KMS-11 (cell line): ENCODE results near the gene CAMK2D.
A peak's percentile ranks its signal among the peaks of the same experiment; 100 is the strongest.

Source experiments
- H2AFZ ChIP-seq: fragments of 200-600 bp; sonication (generic); 2 replicates; pipeline ENCODE4 v1.6.1; 2016; ENCODE audit warnings: antibody characterized with exemption, mixed run types, low read depth
- H3K27ac ChIP-seq: fragments of 200-600 bp; sonication (generic); 2 replicates; pipeline ENCODE4 v1.6.1; 2016; ENCODE audit warnings: mild to moderate bottlenecking, mixed run types
- H3K27me3 ChIP-seq: fragments of 200-600 bp; sonication (generic); 2 replicates; pipeline ENCODE4 v1.6.1; 2017; ENCODE audit warnings: mild to moderate bottlenecking, low read depth, mixed run types, moderate library complexity; ENCODE audit not compliant: insufficient read depth
- H3K36me3 ChIP-seq: fragments of 200-600 bp; sonication (generic); 2 replicates; pipeline ENCODE4 v1.6.1; 2017; ENCODE audit warnings: mild to moderate bottlenecking, mixed run types; ENCODE audit not compliant: insufficient read depth
- H3K4me1 ChIP-seq: fragments of 200-600 bp; sonication (generic); 2 replicates; pipeline ENCODE4 v1.6.1; 2016; ENCODE audit warnings: mild to moderate bottlenecking, low read depth, mixed run types; ENCODE audit not compliant: poor library complexity, severe bottlenecking
- H3K4me2 ChIP-seq: fragments of 200-600 bp; sonication (generic); 2 replicates; pipeline ENCODE4 v1.7.0; 2016; ENCODE audit warnings: mild to moderate bottlenecking, mixed run types
- H3K4me3 ChIP-seq: fragments of 200-600 bp; sonication (generic); IDR thresholded peaks from 2 replicates; pipeline ENCODE4 v1.6.1; 2017; ENCODE audit warnings: low read depth, low read length, mixed read lengths; ENCODE audit not compliant: insufficient read depth
- H3K79me2 ChIP-seq: fragments of 200-600 bp; sonication (generic); 2 replicates; pipeline ENCODE4 v1.6.1; 2016; ENCODE audit warnings: low read depth, mixed run types; ENCODE audit not compliant: insufficient read depth
- H3K9ac ChIP-seq: fragments of 200-600 bp; sonication (generic); 2 replicates; pipeline ENCODE4 v1.6.1; 2016; ENCODE audit warnings: mild to moderate bottlenecking, mixed run types
- H4K20me1 ChIP-seq: fragments of 200-600 bp; sonication (generic); 2 replicates; pipeline ENCODE4 v1.6.1; 2016; ENCODE audit warnings: mild to moderate bottlenecking, mixed run types; ENCODE audit not compliant: insufficient read depth
- CTCF ChIP-seq: fragments of 200-600 bp; sonication (generic); conservative IDR thresholded peaks from 2 replicates; pipeline ENCODE4 v1.6.1; 2017; ENCODE audit warnings: low read depth, mild to moderate bottlenecking, antibody characterized with exemption, low read length, moderate library complexity, mixed read lengths

CAMK2D gene

DNA sequence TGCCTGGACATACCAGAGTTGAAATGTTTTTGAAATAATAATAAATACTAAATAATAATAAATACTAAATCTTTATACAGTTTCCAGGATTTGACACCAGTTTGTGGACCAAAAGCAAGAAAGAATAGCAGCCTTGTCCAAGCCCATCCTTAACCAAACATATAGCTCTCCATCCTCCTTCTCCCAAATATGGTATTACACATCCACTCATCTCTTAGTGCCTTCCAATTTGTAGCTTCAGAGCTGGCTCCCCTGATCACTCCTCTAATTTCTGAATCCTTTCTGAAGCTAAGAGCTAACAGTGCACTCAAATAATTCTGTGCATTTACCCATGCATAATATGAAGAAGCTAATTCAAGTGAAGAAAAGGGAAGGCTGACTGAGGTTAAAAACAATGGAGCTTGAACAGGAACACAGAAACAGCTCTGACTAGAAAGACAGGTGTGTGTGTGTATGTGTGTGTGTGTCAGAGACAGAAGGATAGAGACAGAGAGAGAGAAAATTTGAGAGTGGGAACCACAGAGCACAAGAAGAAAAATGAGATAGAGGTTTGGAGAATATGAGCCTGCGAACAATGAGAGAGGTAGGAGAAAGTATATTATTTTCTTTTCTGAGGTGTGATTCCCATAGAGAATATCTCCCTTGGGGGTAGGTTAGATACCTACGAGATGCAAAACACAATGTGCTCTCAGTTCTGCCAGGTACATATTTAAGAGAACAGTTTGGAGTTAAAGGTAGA, 123.5 kb downstream of the CAMK2D start:
- Histone ChIP-seq H3K4me2 (peak overlapping the region; percentile 96), H3K36me3 (no peaks in the 10 kb centered on the region), H3K27ac (peak overlapping the region; percentile 43; the same call in 1 of the 2 replicates), H3K4me3 (no peak overlapping the region), H3K4me1 (peaks cover 59% of the 10 kb centered on the region), H3K27me3 (no peaks in the 10 kb centered on the region; the same call in 1 of the 2 replicates), H3K9ac (no peak overlapping the region), H4K20me1 (0 out of 2 replicates have a peak, but pooled peaks cover 4% of the 10 kb centered on the region), H2AFZ (no peak overlapping the region), H3K79me2 (no peaks in the 10 kb centered on the region)
- no peak for TF ChIP-seq CTCF

DNA sequence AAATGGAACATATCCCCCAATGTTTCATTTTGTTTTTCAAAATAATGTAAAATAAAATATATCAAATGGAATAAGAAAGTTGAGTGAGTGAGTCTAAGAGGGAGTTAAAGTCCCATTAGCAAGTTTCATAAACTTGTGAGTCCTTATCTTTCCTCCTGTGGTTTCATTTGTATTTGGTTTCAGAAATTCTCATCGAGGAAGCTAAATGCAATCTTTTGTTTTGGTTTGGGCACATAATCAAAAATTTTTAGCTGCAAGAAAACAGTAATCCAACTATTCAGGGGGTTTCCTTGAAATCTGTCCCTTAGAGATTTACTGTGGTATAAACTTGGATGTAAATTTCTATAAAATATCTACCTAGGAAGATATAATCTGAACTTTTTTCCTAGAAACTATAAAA, 124.2 kb downstream of the CAMK2D start:
- Histone ChIP-seq H2AFZ (no peak overlapping the region), H3K27me3 (no peaks in the 10 kb centered on the region; the same call in 1 of the 2 replicates), H3K9ac (no peak overlapping the region), H3K36me3 (no peaks in the 10 kb centered on the region), H3K4me3 (no peak overlapping the region), H4K20me1 (0 out of 2 replicates have a peak, but pooled peaks cover 4% of the 10 kb centered on the region), H3K27ac (peak overlapping the region; percentile 43; the same call in 1 of the 2 replicates), H3K4me1 (peaks cover 65% of the 10 kb centered on the region), H3K4me2 (peak overlapping the region; percentile 96), H3K79me2 (no peaks in the 10 kb centered on the region)
- TF ChIP-seq CTCF = no peak

- Histone ChIP-seq H3K27me3 (no peaks in the 10 kb centered on the region; the same call in 1 of the 2 replicates), H3K9ac (no peak overlapping the region), H3K27ac (peak overlapping the region; percentile 43; the same call in 1 of the 2 replicates), H3K4me2 (peak overlapping the region; percentile 96), H4K20me1 (0 out of 2 replicates have a peak, but pooled peaks cover 4% of the 10 kb centered on the region), H3K4me1 (peaks cover 67% of the 10 kb centered on the region), H3K36me3 (no peaks in the 10 kb centered on the region), H2AFZ (no peak overlapping the region; the same call in 1 of the 2 replicates), H3K79me2 (no peaks in the 10 kb centered on the region), H3K4me3 (no peak overlapping the region)
- TF ChIP-seq CTCF = no peak
Observed at GRCh38 chr4:113636877-113637276, 124.7 kb downstream of the CAMK2D start.

DNA sequence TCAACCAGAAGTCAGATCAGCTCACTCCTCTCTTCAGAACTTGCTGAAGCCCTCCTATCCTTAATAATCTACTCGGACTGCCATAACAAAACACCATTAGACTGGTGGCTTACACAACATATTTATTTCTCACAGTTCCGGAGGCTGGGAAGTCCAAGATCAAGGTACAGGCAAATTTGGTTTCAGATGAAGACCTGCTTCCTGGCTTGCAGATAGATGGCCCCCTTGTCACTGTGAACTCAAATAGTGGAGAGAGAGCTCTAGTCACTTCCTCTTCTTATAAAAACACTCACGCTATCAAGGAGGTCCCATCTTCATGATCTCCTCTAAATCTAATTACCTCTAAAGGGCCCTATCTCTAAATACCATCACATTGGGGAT, 125.1 kb downstream of the CAMK2D start:
- H3K9ac ChIP-seq = no peak overlapping the region
- no peak overlapping the region; the same call in 1 of the 2 replicates for H2AFZ ChIP-seq
- peaks cover 67% of the 10 kb centered on the region for H3K4me1 ChIP-seq

More for the DNA sequence above, 125.1 kb downstream of the CAMK2D start:
- TF ChIP-seq CTCF = no peak
- peak overlapping the region; percentile 96 for H3K4me2 ChIP-seq
- H3K36me3 ChIP-seq = no peaks in the 10 kb centered on the region
- no peaks in the 10 kb centered on the region; the same call in 1 of the 2 replicates for H3K27me3 ChIP-seq
- 0 out of 2 replicates have a peak, but pooled peaks cover 4% of the 10 kb centered on the region for H4K20me1 ChIP-seq
- H3K27ac ChIP-seq = no peak overlapping the region; the same call in 1 of the 2 replicates
- H3K4me3 ChIP-seq = no peak overlapping the region
- H3K79me2 ChIP-seq = no peaks in the 10 kb centered on the region
